Measurements from ENCODE around the gene SNX9. TPM values are rescaled to one million over a fixed set of nuclear protein-coding genes. Genes with fewer than 3 reads are reported as not detected.
"Not testable (repeated sequence)": the region's sequence is repeated elsewhere in the genome, so short reads cannot be mapped to it uniquely, and the experiment has no call there.

Gene SNX9
- total RNA-seq, 2 donors from 2014 or later: 20.5 to 71.9 TPM

DNA sequence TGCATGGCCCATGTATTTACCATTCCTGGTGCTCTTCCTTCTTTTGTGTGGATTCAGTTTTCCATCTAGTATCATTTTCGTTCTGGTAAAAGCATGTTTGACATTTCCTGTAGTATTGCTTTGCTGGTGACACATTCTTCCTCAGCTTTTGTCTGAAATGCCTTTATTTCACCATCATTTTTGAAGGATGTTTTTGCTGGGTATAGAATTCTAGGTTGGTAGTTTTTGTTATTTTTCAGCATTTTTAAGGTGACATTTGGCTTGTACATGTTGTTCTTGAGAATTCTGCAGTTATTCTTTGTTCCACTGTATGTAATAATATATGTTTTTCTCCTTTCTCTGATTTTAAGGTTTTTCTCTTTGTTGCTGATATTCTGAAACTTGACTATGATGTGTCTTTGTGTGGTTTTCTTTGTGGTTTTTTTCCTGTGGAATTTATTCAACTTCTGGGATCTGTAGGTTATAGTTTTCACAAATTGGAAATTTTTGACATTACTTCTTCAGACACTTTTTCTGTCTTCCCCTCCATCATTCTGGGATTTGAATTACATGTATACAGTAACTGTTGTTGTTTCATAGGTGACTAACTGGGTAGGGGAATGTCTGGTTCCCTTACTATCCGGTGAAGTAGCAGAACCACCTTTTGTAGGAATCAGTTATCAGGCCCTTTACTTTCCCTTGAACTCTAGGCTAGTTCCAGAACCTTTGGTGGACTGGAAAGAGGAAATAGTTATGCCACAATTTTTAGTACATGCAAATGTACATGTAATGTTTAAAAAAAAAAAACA is 30.2 kb downstream of the SNX9 start:
- H3K36me3 Mint-ChIP-seq (ENCODE audit: low read depth): peaks cover 37% of the 10 kb centered on the region
- peaks cover 39% of the 10 kb centered on the region for H3K4me1 Mint-ChIP-seq
- no peaks in the 10 kb centered on the region for H3K27me3 Mint-ChIP-seq
- peak overlapping the region; percentile 74 for H3K27ac Mint-ChIP-seq
- ATAC-seq (replicated peaks): peak; percentile 79
- H3K4me3 Mint-ChIP-seq: peak overlapping the region; percentile 51
- H3K9me3 Mint-ChIP-seq: peaks cover 9% of the 10 kb centered on the region

- H3K4me3 Mint-ChIP-seq: peak overlapping the region; percentile 51
- H3K27ac Mint-ChIP-seq: no peak overlapping the region
- H3K4me1 Mint-ChIP-seq: peaks cover 41% of the 10 kb centered on the region
- peaks cover 9% of the 10 kb centered on the region for H3K9me3 Mint-ChIP-seq
- no peak for ATAC-seq (replicated peaks)
- H3K27me3 Mint-ChIP-seq: no peaks in the 10 kb centered on the region
- peaks cover 36% of the 10 kb centered on the region for H3K36me3 Mint-ChIP-seq (ENCODE audit: low read depth)
Measured at GRCh38 chr6:157853902-157854502, 31.0 kb downstream of the SNX9 start.

- H3K27ac Mint-ChIP-seq: no peak overlapping the region
- no peak for ATAC-seq (replicated peaks)
- peaks cover 23% of the 10 kb centered on the region for H3K36me3 Mint-ChIP-seq (ENCODE audit: low read depth)
- peaks cover 38% of the 10 kb centered on the region for H3K4me1 Mint-ChIP-seq
- H3K27me3 Mint-ChIP-seq: no peaks in the 10 kb centered on the region
- H3K9me3 Mint-ChIP-seq: peaks cover 9% of the 10 kb centered on the region
- H3K4me3 Mint-ChIP-seq: no peak overlapping the region
Measured at GRCh38 chr6:157855325-157855724, 32.3 kb downstream of the SNX9 start.

DNA sequence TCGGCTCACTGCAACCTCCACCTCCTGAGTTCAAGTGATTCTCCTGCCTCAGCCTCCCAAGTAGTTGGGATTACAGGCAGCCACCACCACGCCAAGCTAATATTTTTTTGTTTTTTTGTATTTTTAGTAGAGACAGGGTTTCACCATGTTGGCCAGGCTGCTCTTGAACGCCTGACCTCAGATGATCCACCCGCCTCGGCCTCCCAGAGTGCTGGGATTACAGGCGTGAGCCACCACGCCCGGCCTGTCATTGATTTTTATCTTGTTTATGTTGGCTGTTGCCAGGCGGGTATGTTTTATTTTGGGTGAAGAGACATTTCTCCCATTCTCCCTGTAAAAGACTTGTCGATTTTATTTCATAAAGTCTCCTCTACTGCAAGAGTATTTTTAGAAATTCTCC is 32.8 kb downstream of the SNX9 start:
- ATAC-seq (replicated peaks); H3K27me3 Mint-ChIP-seq; H3K4me3 Mint-ChIP-seq; H3K27ac Mint-ChIP-seq; H3K9me3 Mint-ChIP-seq: not testable (repeated sequence)
- Mint-ChIP-seq H3K36me3 (ENCODE audit: low read depth) (peaks cover 22% of the 10 kb centered on the region), H3K4me1 (peaks cover 40% of the 10 kb centered on the region)

GRCh38 chr6:157858664-157859063 is 35.6 kb downstream of the SNX9 start:
- H3K27me3 Mint-ChIP-seq, H3K9me3 Mint-ChIP-seq: not testable (repeated sequence)
- peak; percentile 18 for ATAC-seq (replicated peaks)
- Mint-ChIP-seq H3K4me1 (peaks cover 46% of the 10 kb centered on the region), H3K27ac (peak overlapping the region; percentile 60), H3K36me3 (ENCODE audit: low read depth) (peaks cover 23% of the 10 kb centered on the region), H3K4me3 (peak overlapping the region; percentile 57)

DNA sequence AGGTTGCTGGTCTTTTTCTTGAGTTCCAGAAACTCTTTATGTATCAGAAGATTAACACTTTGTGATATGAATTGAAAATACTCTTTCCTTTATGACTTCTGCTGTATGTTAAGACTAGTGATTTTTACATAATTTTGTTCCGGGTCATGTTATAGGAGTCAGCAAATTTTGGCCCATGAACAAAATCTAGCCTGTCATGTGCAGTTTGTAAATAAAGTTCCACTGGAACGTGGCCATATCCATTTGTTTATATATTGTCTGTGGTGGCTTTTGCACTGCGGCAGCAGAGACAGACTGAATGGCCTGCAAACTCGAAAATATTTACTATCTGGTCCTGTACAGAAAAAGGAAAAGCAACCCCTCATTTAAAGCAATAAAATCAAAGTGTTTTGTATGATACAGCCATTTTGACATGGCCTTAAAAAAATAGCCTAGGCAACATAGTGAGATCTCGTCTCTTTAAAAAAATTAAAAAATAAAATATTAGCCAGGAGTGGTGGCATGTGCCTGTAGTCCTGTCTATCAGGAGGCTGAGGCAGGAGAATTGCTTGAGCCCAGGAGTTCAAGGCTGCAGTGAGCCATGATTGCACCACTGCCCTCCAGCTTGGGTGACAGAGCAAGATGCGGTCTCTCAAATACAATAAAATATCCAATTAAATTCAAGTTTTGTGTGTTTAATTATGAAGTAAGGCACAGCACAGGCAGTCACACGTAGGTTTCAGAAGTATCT is 36.9 kb downstream of the SNX9 start:
- Mint-ChIP-seq H3K4me3 (peak overlapping the region; percentile 57), H3K9me3 (no peaks in the 10 kb centered on the region), H3K27ac (no peak overlapping the region), H3K36me3 (ENCODE audit: low read depth) (peaks cover 34% of the 10 kb centered on the region), H3K4me1 (peaks cover 48% of the 10 kb centered on the region), H3K27me3 (no peaks in the 10 kb centered on the region)
- ATAC-seq (replicated peaks): no peak

DNA sequence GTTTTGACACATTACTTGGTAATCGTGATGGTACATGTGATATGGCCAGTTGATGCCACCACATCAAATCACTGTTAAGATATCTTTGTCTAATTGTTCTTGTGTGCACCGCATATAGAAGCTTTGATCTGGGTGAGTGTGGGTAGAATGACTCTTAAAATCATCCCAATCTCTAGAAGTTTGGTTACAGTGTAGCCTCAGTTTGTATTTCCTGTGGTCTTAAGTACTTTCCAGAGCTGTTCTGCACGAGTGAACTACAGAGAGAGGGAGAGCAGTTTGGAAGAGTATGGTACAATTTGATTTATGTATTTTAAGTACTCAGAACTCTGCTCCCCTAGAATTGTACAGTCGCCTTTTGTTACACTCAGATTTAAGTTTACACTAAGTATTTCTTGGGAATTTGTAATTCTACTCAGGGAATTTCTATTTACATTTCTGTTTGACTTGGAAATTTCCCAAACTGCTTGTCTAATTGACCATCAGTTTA is 37.5 kb downstream of the SNX9 start:
- peak; percentile 89 for ATAC-seq (replicated peaks)
- no peaks in the 10 kb centered on the region for H3K9me3 Mint-ChIP-seq
- H3K4me3 Mint-ChIP-seq: peak overlapping the region; percentile 57
- no peak overlapping the region for H3K27ac Mint-ChIP-seq
- peaks cover 38% of the 10 kb centered on the region for H3K36me3 Mint-ChIP-seq (ENCODE audit: low read depth)
- peaks cover 46% of the 10 kb centered on the region for H3K4me1 Mint-ChIP-seq
- no peaks in the 10 kb centered on the region for H3K27me3 Mint-ChIP-seq

DNA sequence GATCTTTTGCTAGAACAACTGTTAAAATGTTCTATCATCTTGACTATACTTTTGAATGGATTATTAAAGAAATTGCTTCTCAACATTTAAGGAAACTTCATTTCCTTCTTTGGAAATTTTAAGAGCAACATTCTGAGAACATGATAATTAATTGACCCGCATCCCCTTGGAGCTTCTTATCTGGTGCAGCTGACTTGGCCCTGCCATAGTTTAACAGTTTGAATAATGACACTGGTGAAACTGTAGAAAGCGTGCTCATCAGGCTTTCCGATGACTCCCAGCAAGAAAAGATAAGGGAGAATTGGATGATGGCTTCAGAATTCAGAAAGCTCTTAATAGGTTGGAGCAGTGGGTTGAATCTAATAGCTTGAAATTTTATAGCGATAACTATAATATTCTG is 38.1 kb downstream of the SNX9 start:
- Mint-ChIP-seq H3K4me3 (no peak overlapping the region), H3K27me3 (no peaks in the 10 kb centered on the region), H3K4me1 (peaks cover 46% of the 10 kb centered on the region), H3K9me3 (no peaks in the 10 kb centered on the region), H3K27ac (no peak overlapping the region), H3K36me3 (ENCODE audit: low read depth) (peaks cover 39% of the 10 kb centered on the region)
- ATAC-seq (replicated peaks): no peak

GRCh38 chr6:157861814-157862213 is 38.8 kb downstream of the SNX9 start:
- no peak overlapping the region for H3K27ac Mint-ChIP-seq
- peaks cover 50% of the 10 kb centered on the region for H3K4me1 Mint-ChIP-seq
- no peak for ATAC-seq (replicated peaks)
- H3K9me3 Mint-ChIP-seq: no peaks in the 10 kb centered on the region
- H3K27me3 Mint-ChIP-seq: no peaks in the 10 kb centered on the region
- peaks cover 39% of the 10 kb centered on the region for H3K36me3 Mint-ChIP-seq (ENCODE audit: low read depth)
- no peak overlapping the region for H3K4me3 Mint-ChIP-seq

GRCh38 chr6:157862706-157863105 is 39.7 kb downstream of the SNX9 start:
- no peak for ATAC-seq (replicated peaks)
- peak overlapping the region; percentile 45 for H3K27ac Mint-ChIP-seq
- peaks cover 39% of the 10 kb centered on the region for H3K36me3 Mint-ChIP-seq (ENCODE audit: low read depth)
- no peaks in the 10 kb centered on the region for H3K27me3 Mint-ChIP-seq
- H3K4me3 Mint-ChIP-seq: no peak overlapping the region
- no peaks in the 10 kb centered on the region for H3K9me3 Mint-ChIP-seq
- H3K4me1 Mint-ChIP-seq: peaks cover 55% of the 10 kb centered on the region

DNA sequence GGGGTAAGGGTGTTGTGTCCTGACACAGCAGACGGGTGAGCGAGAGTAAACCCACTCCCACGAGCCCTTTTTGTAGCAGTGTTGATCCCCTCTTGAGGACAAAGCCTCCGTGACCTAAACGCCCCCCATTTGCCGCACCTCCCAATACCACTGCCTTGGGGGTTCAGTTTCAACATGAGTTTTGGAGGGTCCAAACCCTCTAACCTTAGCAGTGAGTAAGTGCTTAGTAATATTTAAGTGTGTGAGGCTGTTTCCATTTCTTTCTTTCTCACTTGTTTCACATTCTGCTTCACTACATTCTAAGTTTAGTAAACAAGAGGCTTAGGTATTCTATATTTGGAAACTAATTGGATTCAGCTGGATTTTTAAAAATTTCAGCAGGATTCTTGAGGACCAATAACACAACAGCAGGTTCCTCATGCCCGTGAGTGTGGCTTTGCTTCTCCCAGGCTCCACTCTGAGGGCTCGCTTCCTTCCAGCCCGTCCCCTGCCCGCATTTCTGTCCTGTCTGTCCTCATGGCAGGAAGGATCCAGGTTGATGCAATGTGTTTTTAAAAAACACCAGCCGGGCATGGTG is 41.2 kb downstream of the SNX9 start:
- H3K27me3 Mint-ChIP-seq: no peaks in the 10 kb centered on the region
- peak; percentile 25 for ATAC-seq (replicated peaks)
- H3K36me3 Mint-ChIP-seq (ENCODE audit: low read depth): peaks cover 32% of the 10 kb centered on the region
- H3K9me3 Mint-ChIP-seq: no peaks in the 10 kb centered on the region
- H3K27ac Mint-ChIP-seq: no peak overlapping the region
- H3K4me1 Mint-ChIP-seq: peaks cover 43% of the 10 kb centered on the region
- peak overlapping the region; percentile 7 for H3K4me3 Mint-ChIP-seq

- H3K27me3 Mint-ChIP-seq: no peaks in the 10 kb centered on the region
- ATAC-seq (replicated peaks): no peak
- H3K36me3 Mint-ChIP-seq (ENCODE audit: low read depth): peaks cover 32% of the 10 kb centered on the region
- peak overlapping the region; percentile 36 for H3K27ac Mint-ChIP-seq
- no peaks in the 10 kb centered on the region for H3K9me3 Mint-ChIP-seq
- no peak overlapping the region for H3K4me3 Mint-ChIP-seq
- peaks cover 36% of the 10 kb centered on the region for H3K4me1 Mint-ChIP-seq
Measured at GRCh38 chr6:157865249-157865648, 42.2 kb downstream of the SNX9 start.

DNA sequence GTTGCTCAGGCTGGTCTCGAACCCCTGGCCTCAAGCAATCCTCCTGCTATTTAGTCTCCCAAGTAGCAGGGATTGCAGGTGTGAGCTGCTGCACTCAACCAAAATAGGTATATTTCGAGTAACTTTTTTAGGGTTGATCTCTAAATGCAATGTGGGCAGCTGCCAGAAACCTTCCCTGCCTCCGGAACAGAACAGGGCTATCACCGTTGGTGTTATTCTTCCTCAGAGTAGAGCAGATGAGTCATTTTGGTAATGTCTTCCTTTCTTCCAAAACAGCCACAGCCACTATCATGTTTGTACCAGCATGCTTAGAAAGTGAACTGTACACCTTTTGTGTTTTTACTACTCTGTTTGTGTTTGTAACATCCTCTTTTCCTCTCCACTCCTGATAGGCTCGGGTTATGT is 44.1 kb downstream of the SNX9 start:
- Mint-ChIP-seq H3K36me3 (ENCODE audit: low read depth) (peaks cover 36% of the 10 kb centered on the region), H3K27me3 (no peaks in the 10 kb centered on the region), H3K4me1 (peaks cover 27% of the 10 kb centered on the region), H3K9me3 (no peaks in the 10 kb centered on the region), H3K27ac (peak overlapping the region; percentile 49), H3K4me3 (peak overlapping the region; percentile 40)
- ATAC-seq (replicated peaks): peak; percentile 93

DNA sequence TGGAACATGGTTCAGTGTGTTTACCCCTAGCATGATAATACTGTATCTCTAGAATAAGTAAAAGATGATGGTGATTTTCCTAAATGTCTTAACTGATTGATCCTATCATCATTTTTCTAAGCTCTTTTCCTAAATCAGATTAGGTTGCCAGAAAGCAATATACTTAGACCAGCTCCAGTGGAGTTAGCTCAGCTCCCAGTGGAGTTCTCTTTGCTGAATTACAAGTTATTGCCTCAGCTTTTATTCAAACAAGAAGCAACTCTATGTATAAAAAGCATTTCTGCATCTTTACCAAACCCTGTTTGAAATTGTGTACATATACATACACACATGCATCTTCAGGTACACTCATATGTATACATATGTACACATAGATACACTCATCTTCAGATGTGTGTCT is 44.9 kb downstream of the SNX9 start:
- no peak for ATAC-seq (replicated peaks)
- H3K9me3 Mint-ChIP-seq: no peaks in the 10 kb centered on the region
- H3K36me3 Mint-ChIP-seq (ENCODE audit: low read depth): peaks cover 35% of the 10 kb centered on the region
- no peak overlapping the region for H3K4me3 Mint-ChIP-seq
- H3K27ac Mint-ChIP-seq: no peak overlapping the region
- H3K27me3 Mint-ChIP-seq: no peaks in the 10 kb centered on the region
- H3K4me1 Mint-ChIP-seq: peaks cover 21% of the 10 kb centered on the region

Measured in activated T-helper 17 cell treated with anti-CD3 and anti-CD28 coated beads, Interleukin-2, amount 50 U/mL, for 72 hours (primary cell).